Parathyroid adenoma (tissue), 2 donors: ENCODE measurements around the gene SMOC2.
"Not testable (repeated sequence)": the region's sequence is repeated elsewhere in the genome, so short reads cannot be mapped to it uniquely, and the experiment has no call there.

Experiments used
- H2AFZ ChIP-seq: fragments of 300-600 bp; sonication (generic); one replicate; pipeline ENCODE4 v1.7.0; 2017; ENCODE audit warnings: antibody characterized with exemption, mild to moderate bottlenecking
- H3K27ac ChIP-seq: fragments of 300-600 bp; sonication (generic); one replicate; pipeline ENCODE4 v1.7.0; 2017
- H3K27me3 ChIP-seq: fragments of 300-600 bp; sonication (generic); one replicate; pipeline ENCODE4 v1.7.0; 2017; ENCODE audit warnings: low read length; ENCODE audit not compliant: control insufficient read depth, insufficient read depth
- H3K36me3 ChIP-seq: fragments of 300-600 bp; sonication (generic); one replicate; pipeline ENCODE4 v1.7.0; 2017; ENCODE audit warnings: low read length; ENCODE audit not compliant: control insufficient read depth, insufficient read depth
- H3K4me1 ChIP-seq: fragments of 300-600 bp; sonication (generic); one replicate; pipeline ENCODE4 v1.7.0; 2017; ENCODE audit warnings: control low read depth
- H3K4me2 ChIP-seq: fragments of 300-600 bp; sonication (generic); one replicate; pipeline ENCODE4 v1.7.0; 2017; ENCODE audit warnings: low read length
- H3K4me3 ChIP-seq: fragments of 300-600 bp; sonication (generic); one replicate; pipeline ENCODE4 v1.7.0; 2017; ENCODE audit warnings: low read depth, low read length
- H3K79me2 ChIP-seq: fragments of 300-600 bp; sonication (generic); one replicate; pipeline ENCODE4 v1.7.0; 2017; ENCODE audit warnings: control low read depth
- H3K9ac ChIP-seq: fragments of 300-600 bp; sonication (generic); one replicate; pipeline ENCODE4 v1.7.0; 2017; ENCODE audit warnings: mild to moderate bottlenecking
- H3K9me3 ChIP-seq: fragments of 300-600 bp; sonication (generic); one replicate; pipeline ENCODE4 v1.7.0; 2017; ENCODE audit warnings: low read length; ENCODE audit not compliant: control insufficient read depth
- TF ChIP-seq, protein P1 (sequence below): fragments of 300-600 bp; sonication (generic); IDR thresholded peaks from one replicate; pipeline ENCODE4 v1.7.0; 2017; ENCODE audit warnings: antibody characterized with exemption, mild to moderate bottlenecking
- donor health status: primary hyperparathyroidism.

Gene SMOC2

DNA sequence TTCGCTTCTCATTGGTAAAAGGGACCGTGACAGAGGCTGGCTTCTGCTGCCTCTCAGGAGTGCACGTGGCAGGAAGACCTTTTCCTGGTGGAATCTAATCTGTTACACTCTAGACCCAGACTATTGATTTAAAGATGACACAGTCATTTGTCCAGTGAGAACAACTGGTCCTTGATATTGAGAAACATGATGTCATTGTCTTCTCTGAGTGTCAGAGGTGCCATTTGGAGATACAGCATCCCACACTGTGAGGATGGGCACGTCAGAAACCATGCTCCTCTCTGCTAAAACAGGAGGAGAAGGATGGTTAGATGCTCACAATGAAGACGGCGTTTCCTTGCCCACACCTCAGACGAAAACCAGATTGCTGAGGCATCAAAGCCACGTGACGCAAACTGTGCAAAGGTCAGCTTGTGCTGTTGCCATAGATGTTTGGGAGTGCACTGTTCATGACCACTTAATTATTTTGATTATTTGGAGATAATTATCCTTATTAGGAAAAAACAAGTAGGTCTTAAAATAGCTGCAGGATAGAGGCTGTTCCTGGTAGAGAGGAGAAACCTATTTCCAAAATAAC lies 169.0 kb downstream of the SMOC2 start:
- no peaks in the 10 kb centered on the region for H3K9me3 ChIP-seq
- H3K4me2 ChIP-seq: no peak overlapping the region
- H3K9ac ChIP-seq: no peak overlapping the region
- H3K79me2 ChIP-seq: no peaks in the 10 kb centered on the region
- TF ChIP-seq, protein P1, sequence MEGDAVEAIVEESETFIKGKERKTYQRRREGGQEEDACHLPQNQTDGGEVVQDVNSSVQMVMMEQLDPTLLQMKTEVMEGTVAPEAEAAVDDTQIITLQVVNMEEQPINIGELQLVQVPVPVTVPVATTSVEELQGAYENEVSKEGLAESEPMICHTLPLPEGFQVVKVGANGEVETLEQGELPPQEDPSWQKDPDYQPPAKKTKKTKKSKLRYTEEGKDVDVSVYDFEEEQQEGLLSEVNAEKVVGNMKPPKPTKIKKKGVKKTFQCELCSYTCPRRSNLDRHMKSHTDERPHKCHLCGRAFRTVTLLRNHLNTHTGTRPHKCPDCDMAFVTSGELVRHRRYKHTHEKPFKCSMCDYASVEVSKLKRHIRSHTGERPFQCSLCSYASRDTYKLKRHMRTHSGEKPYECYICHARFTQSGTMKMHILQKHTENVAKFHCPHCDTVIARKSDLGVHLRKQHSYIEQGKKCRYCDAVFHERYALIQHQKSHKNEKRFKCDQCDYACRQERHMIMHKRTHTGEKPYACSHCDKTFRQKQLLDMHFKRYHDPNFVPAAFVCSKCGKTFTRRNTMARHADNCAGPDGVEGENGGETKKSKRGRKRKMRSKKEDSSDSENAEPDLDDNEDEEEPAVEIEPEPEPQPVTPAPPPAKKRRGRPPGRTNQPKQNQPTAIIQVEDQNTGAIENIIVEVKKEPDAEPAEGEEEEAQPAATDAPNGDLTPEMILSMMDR: no peak
- no peak overlapping the region for H3K4me3 ChIP-seq
- H3K27me3 ChIP-seq: no peaks in the 10 kb centered on the region
- H3K4me1 ChIP-seq: no peaks in the 10 kb centered on the region
- H3K36me3 ChIP-seq: no peaks in the 10 kb centered on the region
- no peak overlapping the region for H2AFZ ChIP-seq
- no peak overlapping the region for H3K27ac ChIP-seq

DNA sequence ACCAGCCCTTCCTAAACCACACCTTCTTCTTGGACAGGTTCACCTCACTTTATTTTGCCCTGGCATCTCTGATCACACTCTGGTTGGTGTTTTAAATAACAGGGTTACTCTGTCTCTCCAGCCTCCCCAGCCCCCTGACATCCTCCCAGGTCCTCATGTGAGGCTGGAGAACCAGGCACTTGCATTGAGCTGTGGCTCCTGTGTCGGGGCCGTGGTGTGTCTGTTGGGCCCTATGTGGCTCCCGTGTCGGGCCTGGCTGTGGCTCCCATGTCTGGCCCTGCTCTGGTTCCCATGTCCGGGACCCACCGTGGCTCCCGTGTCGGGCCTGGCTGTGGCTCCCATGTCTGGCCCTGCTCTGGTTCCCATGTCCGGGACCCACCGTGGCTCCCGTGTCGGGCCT lies 170.0 kb downstream of the SMOC2 start:
- H3K36me3 ChIP-seq, H3K9ac ChIP-seq, H3K27ac ChIP-seq, H3K27me3 ChIP-seq, H2AFZ ChIP-seq, H3K9me3 ChIP-seq, H3K79me2 ChIP-seq, H3K4me1 ChIP-seq, H3K4me3 ChIP-seq, H3K4me2 ChIP-seq: not testable (repeated sequence)

DNA sequence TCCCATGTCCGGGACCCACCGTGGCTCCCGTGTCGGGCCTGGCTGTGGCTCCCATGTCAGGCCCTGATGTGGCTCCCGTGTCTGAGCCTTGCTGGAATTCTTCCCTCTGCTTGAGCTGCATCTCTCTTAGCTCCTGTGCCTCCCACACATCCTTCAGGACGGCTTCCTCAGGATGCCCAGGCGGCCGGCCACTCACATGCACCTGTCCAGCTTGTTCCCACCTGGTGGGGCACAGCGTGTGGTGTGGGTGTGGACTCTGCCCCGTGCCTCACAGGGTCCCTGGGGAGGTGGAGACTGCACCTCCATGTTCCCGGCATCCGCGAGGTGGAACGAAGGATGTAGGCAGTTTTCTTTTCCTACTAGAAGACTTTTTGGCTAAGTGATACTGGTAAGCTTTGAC lies 170.7 kb downstream of the SMOC2 start:
- no peak overlapping the region for H2AFZ ChIP-seq
- H3K27ac ChIP-seq: no peak overlapping the region
- no peaks in the 10 kb centered on the region for H3K27me3 ChIP-seq
- no peaks in the 10 kb centered on the region for H3K36me3 ChIP-seq
- TF ChIP-seq, protein P1: no peak
- H3K4me3 ChIP-seq: no peak overlapping the region
- no peaks in the 10 kb centered on the region for H3K9me3 ChIP-seq
- no peaks in the 10 kb centered on the region for H3K4me1 ChIP-seq
- no peak overlapping the region for H3K4me2 ChIP-seq
- H3K79me2 ChIP-seq: no peaks in the 10 kb centered on the region
- no peak overlapping the region for H3K9ac ChIP-seq

DNA sequence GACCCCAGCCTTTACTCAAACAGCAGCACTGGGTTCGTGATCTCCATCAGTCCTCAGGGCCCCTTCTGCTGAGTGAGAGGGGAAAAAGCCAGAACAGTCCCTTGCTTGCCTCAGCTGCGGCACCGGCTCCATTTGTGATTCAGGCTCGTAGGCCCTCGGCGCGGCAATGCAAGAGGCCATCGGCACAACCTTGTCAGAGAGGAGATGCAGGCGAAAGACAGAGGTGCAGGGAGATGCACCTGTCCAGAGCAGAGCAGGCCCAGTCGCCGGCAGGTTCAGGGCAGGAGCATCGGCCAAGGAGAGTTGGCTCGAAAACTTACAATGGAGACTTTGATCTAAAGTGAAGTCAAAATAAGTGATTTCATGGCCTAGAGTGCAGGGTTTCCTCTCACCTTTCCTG lies 171.6 kb downstream of the SMOC2 start:
- H3K4me1 ChIP-seq: no peaks in the 10 kb centered on the region
- no peak overlapping the region for H3K9ac ChIP-seq
- H3K4me3 ChIP-seq: no peak overlapping the region
- H2AFZ ChIP-seq: no peak overlapping the region
- no peaks in the 10 kb centered on the region for H3K79me2 ChIP-seq
- H3K36me3 ChIP-seq: no peaks in the 10 kb centered on the region
- TF ChIP-seq, protein P1: no peak
- H3K4me2 ChIP-seq: no peak overlapping the region
- no peaks in the 10 kb centered on the region for H3K27me3 ChIP-seq
- H3K9me3 ChIP-seq: no peaks in the 10 kb centered on the region
- no peak overlapping the region for H3K27ac ChIP-seq

DNA sequence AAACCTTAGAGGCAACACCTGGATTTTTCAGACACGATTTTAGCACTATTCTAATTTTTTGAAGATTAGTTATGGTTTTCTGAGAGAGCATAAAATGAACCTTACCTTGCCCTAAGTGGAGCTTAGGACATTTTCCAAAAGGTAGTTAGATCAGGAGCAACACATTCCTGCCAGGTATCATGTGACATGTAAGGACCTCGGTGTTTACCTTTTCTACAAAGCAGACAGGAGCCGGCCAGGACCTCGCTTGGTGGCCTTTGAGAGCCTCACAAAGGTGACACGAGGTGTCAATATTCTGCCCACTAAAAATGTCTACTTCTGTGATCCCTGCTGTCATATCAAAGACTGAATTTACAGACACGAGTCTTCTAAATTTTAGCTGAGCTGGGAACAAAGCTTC lies 174.9 kb downstream of the SMOC2 start:
- TF ChIP-seq, protein P1: no peak
- H3K9me3 ChIP-seq: no peaks in the 10 kb centered on the region
- no peak overlapping the region for H3K27ac ChIP-seq
- no peaks in the 10 kb centered on the region for H3K79me2 ChIP-seq
- no peaks in the 10 kb centered on the region for H3K27me3 ChIP-seq
- H3K4me1 ChIP-seq: no peaks in the 10 kb centered on the region
- H3K9ac ChIP-seq: no peak overlapping the region
- no peak overlapping the region for H2AFZ ChIP-seq
- no peak overlapping the region for H3K4me3 ChIP-seq
- no peaks in the 10 kb centered on the region for H3K36me3 ChIP-seq
- no peak overlapping the region for H3K4me2 ChIP-seq
